H9 (cell line): ENCODE results near the gene SLC12A2. TPM values are rescaled to one million over a fixed set of nuclear protein-coding genes. Genes with fewer than 3 reads are reported as not detected.

Source experiments
- DNase-seq: peaks from one replicate; pipeline ENCODE4 v3.0.0-alpha.2; 2017
- H2AFZ ChIP-seq: one replicate; pipeline ENCODE4 v1.6.1; 2013; ENCODE audit warnings: mild to moderate bottlenecking, low read length, control low read depth, moderate library complexity
- H2AK5ac ChIP-seq: 2 replicates; pipeline ENCODE4 v1.6.1; 2013; ENCODE audit warnings: low read length, control low read depth, mixed read lengths; ENCODE audit not compliant: insufficient read length
- H2BK120ac ChIP-seq: one replicate; pipeline ENCODE4 v1.6.1; 2013; ENCODE audit warnings: low read depth, mild to moderate bottlenecking, low read length, control low read depth, inconsistent platforms; ENCODE audit not compliant: poor library complexity, severe bottlenecking
- H2BK12ac ChIP-seq: 2 replicates; pipeline ENCODE4 v1.6.1; 2013; ENCODE audit warnings: low read length, control low read depth, mixed read lengths, low read depth; ENCODE audit not compliant: insufficient read length
- H2BK15ac ChIP-seq: 2 replicates; pipeline ENCODE4 v1.6.1; 2013; ENCODE audit warnings: low read depth, low read length, control low read depth
- H2BK20ac ChIP-seq: one replicate; pipeline ENCODE4 v1.6.1; 2013; ENCODE audit warnings: low read depth, mild to moderate bottlenecking, low read length, control low read depth, inconsistent platforms; ENCODE audit not compliant: poor library complexity, severe bottlenecking
- H2BK5ac ChIP-seq: 2 replicates; pipeline ENCODE4 v1.6.1; 2013; ENCODE audit warnings: low read length, control low read depth, mixed read lengths; ENCODE audit not compliant: insufficient read length
- H3K14ac ChIP-seq: 2 replicates; pipeline ENCODE4 v1.6.1; 2013; ENCODE audit warnings: low read length, control low read depth; ENCODE audit not compliant: insufficient read depth
- H3K18ac ChIP-seq: 2 replicates; pipeline ENCODE4 v1.6.1; 2013; ENCODE audit warnings: low read depth, mild to moderate bottlenecking, mixed read lengths, low read length, control low read depth; ENCODE audit not compliant: insufficient read length
- H3K23ac ChIP-seq: 2 replicates; pipeline ENCODE4 v1.6.1; 2013; ENCODE audit warnings: low read length, control low read depth, mixed read lengths, low read depth; ENCODE audit not compliant: insufficient read length
- H3K23me2 ChIP-seq: 2 replicates; pipeline ENCODE4 v1.6.1; 2013; ENCODE audit warnings: low read depth, mild to moderate bottlenecking, mixed read lengths, low read length, control low read depth; ENCODE audit not compliant: insufficient read length, poor library complexity, severe bottlenecking
- H3K27ac ChIP-seq: 2 replicates; pipeline ENCODE4 v1.5.1; 2013; ENCODE audit warnings: low read length, control low read depth, mixed read lengths, low read depth; ENCODE audit not compliant: insufficient read length
- H3K27me3 ChIP-seq: 2 replicates; pipeline ENCODE4 v1.6.1; 2013; ENCODE audit warnings: low read length, control low read depth, inconsistent platforms; ENCODE audit not compliant: insufficient read depth
- H3K4ac ChIP-seq: 2 replicates; pipeline ENCODE4 v1.6.1; 2013; ENCODE audit warnings: low read depth, mild to moderate bottlenecking, control low read depth, inconsistent platforms, low read length, moderate library complexity
- H3K4me1 ChIP-seq: 2 replicates; pipeline ENCODE4 v1.6.1; 2013; ENCODE audit warnings: low read length, control low read depth, inconsistent platforms; ENCODE audit not compliant: insufficient read depth
- H3K4me2 ChIP-seq: 2 replicates; pipeline ENCODE4 v1.6.1; 2013; ENCODE audit warnings: low read length, control low read depth, mixed read lengths; ENCODE audit not compliant: insufficient read length, insufficient read depth
- H3K56ac ChIP-seq: 2 replicates; pipeline ENCODE4 v1.6.1; 2013; ENCODE audit warnings: low read depth, mild to moderate bottlenecking, mixed read lengths, low read length, control low read depth; ENCODE audit not compliant: insufficient read length
- H3K79me1 ChIP-seq: 2 replicates; pipeline ENCODE4 v1.6.1; 2013; ENCODE audit warnings: low read depth, mild to moderate bottlenecking, moderate library complexity, low read length, control low read depth, inconsistent platforms; ENCODE audit not compliant: insufficient read depth, poor library complexity, severe bottlenecking
- H3K79me2 ChIP-seq: 2 replicates; pipeline ENCODE4 v1.6.1; 2013; ENCODE audit warnings: low read length, control low read depth, inconsistent platforms; ENCODE audit not compliant: insufficient read depth
- H3K9ac ChIP-seq: 2 replicates; pipeline ENCODE4 v1.6.1; 2013; ENCODE audit warnings: low read length, control low read depth, mixed read lengths; ENCODE audit not compliant: insufficient read length; ENCODE audit errors: extremely low read depth
- H3K9me3 ChIP-seq: one replicate; pipeline ENCODE4 v1.6.1; 2013; ENCODE audit warnings: low read depth, low read length, inconsistent platforms; ENCODE audit not compliant: control insufficient read depth
- H3T11ph ChIP-seq: one replicate; pipeline ENCODE4 v1.6.1; 2013; ENCODE audit warnings: mild to moderate bottlenecking, low read length, control low read depth, inconsistent platforms
- H4K20me1 ChIP-seq: one replicate; pipeline ENCODE4 v1.6.1; 2013; ENCODE audit not compliant: control insufficient read depth, insufficient read length, insufficient read depth
- H4K5ac ChIP-seq: 2 replicates; pipeline ENCODE4 v1.6.1; 2013; ENCODE audit warnings: low read depth, mild to moderate bottlenecking, mixed read lengths, low read length, control low read depth; ENCODE audit not compliant: insufficient read length
- H4K8ac ChIP-seq: replicated peaks from 2 replicates; pipeline ENCODE4 v1.6.1; 2013; ENCODE audit warnings: low read length, control low read depth, mixed read lengths, low read depth; ENCODE audit not compliant: insufficient read length
- H4K91ac ChIP-seq: 2 replicates; pipeline ENCODE4 v1.6.1; 2013; ENCODE audit warnings: low read depth, mild to moderate bottlenecking, moderate library complexity, mixed read lengths, low read length, control low read depth; ENCODE audit not compliant: insufficient read length
- H3K27ac Mint-ChIP-seq, 3 experiments: 2 replicates in 2 of 3; 3 replicates in 1 of 3; pipeline ENCODE4 v1.8.0; 2020 to 2021; ENCODE audit warnings: mixed read lengths in 3 of 3, mild to moderate bottlenecking in 1 of 3, moderate library complexity in 1 of 3
- H3K27me3 Mint-ChIP-seq: 2 replicates; pipeline ENCODE4 v1.8.0; 2021; ENCODE audit warnings: low read depth, mild to moderate bottlenecking, moderate library complexity, mixed read lengths
- H3K36me3 Mint-ChIP-seq, 3 experiments: 2 replicates in 2 of 3; 3 replicates in 1 of 3; pipeline ENCODE4 v1.8.0; 2020 to 2021; ENCODE audit warnings: low read depth in 3 of 3, mixed read lengths in 3 of 3; ENCODE audit not compliant: insufficient read depth in 1 of 3
- H3K4me1 Mint-ChIP-seq, 2 experiments: 2 replicates each; pipeline ENCODE4 v1.8.0; 2020; ENCODE audit warnings: mixed read lengths in 2 of 2
- H3K4me3 Mint-ChIP-seq, 2 experiments: 2 replicates in 1 of 2; 3 replicates in 1 of 2; pipeline ENCODE4 v1.8.0; 2020 to 2021; ENCODE audit warnings: mild to moderate bottlenecking in 2 of 2, mixed read lengths in 2 of 2, moderate library complexity in 1 of 2
- H3K9me3 Mint-ChIP-seq, 2 experiments: 2 replicates in 1 of 2; 3 replicates in 1 of 2; pipeline ENCODE4 v1.8.0; 2020; ENCODE audit warnings: mild to moderate bottlenecking in 2 of 2, mixed read lengths in 2 of 2, moderate library complexity in 1 of 2
- total RNA-seq: library from RNA; stranded (reverse); gene quantifications from 2 replicates; pipeline ENCODE4 v1.2.1, GENCODE V29; 2021
- TF ChIP-seq, protein P1 (sequence below): fragments of 200-600 bp; sonication (generic); conservative IDR thresholded peaks from 3 replicates; pipeline ENCODE4 v1.8.0; 2021; ENCODE audit warnings: antibody characterized with exemption, mild to moderate bottlenecking

SLC12A2 gene
- total RNA-seq, 1 experiment from 2014 or later: 17.9 TPM

DNA sequence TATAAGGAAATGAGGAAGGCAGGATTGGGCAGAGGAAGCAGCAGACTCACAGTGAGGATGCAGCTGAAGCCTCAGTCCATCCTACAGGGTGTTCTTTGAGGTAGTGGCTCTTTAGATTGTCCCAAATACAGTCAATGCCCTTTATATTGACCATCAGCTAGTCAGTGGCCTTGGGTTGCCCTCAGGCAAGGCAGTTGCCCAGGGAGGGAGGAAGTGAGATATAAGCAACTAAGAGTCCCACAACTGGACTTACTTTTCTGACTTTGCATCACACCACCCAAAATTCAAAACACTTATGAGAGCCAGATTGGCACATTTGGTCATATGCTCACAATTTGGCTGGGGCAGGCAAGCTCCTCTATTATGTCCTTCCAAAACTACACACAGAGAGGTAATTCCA is 9.4 kb upstream of the SLC12A2 start:
- Mint-ChIP-seq H3K27me3 (no peaks in the 10 kb centered on the region), H3K4me1 (no peaks in the 10 kb centered on the region), H3K9me3 (no peaks in the 10 kb centered on the region; a peak in 1 of 5 replicates), H3K36me3 (no peaks in the 10 kb centered on the region), H3K27ac (0 out of 7 replicates have a peak overlapping the region, but pooled peaks of 1 of the 3 experiments have one; percentile 40), H3K4me3 (no peak overlapping the region)
- Histone ChIP-seq H3K9me3 (no peaks in the 10 kb centered on the region), H2BK15ac (no peak overlapping the region), H3K79me2 (no peaks in the 10 kb centered on the region), H4K8ac (no peak overlapping the region), H3K4me1 (no peaks in the 10 kb centered on the region), H2BK5ac (no peak overlapping the region), H3K9ac (no peak overlapping the region), H3K27me3 (no peaks in the 10 kb centered on the region), H4K91ac (no peak overlapping the region), H2AFZ (no peak overlapping the region), H3K4ac (no peak overlapping the region), H3K23me2 (no peaks in the 10 kb centered on the region), H2AK5ac (no peak overlapping the region), H3T11ph (no peak overlapping the region), H3K14ac (no peak overlapping the region), H3K23ac (no peak overlapping the region), H4K5ac (no peak overlapping the region), H3K27ac (no peak overlapping the region), H3K79me1 (no peaks in the 10 kb centered on the region), H3K18ac (no peak overlapping the region), H2BK120ac (no peak overlapping the region), H3K56ac (no peak overlapping the region), H3K4me2 (no peak overlapping the region), H4K20me1 (no peaks in the 10 kb centered on the region), H2BK12ac (no peak overlapping the region), H2BK20ac (no peak overlapping the region)
- no peak for DNase-seq
- TF ChIP-seq, protein P1, sequence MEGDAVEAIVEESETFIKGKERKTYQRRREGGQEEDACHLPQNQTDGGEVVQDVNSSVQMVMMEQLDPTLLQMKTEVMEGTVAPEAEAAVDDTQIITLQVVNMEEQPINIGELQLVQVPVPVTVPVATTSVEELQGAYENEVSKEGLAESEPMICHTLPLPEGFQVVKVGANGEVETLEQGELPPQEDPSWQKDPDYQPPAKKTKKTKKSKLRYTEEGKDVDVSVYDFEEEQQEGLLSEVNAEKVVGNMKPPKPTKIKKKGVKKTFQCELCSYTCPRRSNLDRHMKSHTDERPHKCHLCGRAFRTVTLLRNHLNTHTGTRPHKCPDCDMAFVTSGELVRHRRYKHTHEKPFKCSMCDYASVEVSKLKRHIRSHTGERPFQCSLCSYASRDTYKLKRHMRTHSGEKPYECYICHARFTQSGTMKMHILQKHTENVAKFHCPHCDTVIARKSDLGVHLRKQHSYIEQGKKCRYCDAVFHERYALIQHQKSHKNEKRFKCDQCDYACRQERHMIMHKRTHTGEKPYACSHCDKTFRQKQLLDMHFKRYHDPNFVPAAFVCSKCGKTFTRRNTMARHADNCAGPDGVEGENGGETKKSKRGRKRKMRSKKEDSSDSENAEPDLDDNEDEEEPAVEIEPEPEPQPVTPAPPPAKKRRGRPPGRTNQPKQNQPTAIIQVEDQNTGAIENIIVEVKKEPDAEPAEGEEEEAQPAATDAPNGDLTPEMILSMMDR: no peak
